GM18909 (cell line): ENCODE measurements around the gene COL25A1.

Experiments
- ATAC-seq: cut with Tn5 transposase; IDR thresholded peaks from one replicate; pipeline ENCODE4 v1.9.1; 2021; ENCODE audit warnings: mild to moderate bottlenecking; ENCODE audit not compliant: unreplicated experiment, poor library complexity

Gene COL25A1

DNA sequence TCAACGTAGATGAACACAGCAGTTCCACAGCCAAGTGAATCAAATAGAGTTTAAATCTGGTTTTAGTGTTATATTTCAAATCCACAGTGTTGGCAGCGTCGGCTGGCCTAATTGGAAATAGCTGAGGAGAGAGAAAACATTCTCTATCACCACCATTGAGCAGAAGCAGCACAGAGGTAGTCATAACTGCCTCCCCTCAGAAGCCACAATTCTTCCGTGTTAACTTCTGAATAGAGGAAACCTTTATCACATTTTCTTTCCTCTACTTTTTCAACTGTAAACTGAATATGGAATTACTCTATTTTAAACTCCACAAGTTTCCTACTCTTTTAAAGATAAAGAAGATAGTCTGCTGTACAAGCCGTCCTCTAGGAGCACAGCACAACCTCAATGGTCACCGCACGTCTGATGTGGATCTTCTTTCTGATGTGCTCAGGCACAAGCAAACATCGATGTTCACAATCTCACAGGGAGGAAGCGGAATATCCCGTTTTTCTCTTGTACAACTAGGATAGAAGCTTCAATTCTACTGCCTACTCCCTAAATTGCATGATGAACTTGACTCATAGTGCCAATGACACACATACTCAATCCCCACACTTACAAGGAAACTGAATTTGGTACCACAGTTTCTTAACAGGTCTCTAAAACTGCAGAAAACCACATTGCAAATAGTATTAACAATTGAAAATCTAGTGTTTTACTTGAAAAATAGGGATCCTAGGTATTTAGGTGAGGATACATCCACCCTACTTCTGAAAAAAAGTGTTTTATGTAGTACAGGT lies 321.8 kb downstream of the COL25A1 start:
- no peak for ATAC-seq

GRCh38 chr4:108979759-108980158 lies 322.7 kb downstream of the COL25A1 start:
- ATAC-seq = no peak

GRCh38 chr4:108978066-108978465 lies 324.4 kb downstream of the COL25A1 start:
- ATAC-seq = no peak

DNA sequence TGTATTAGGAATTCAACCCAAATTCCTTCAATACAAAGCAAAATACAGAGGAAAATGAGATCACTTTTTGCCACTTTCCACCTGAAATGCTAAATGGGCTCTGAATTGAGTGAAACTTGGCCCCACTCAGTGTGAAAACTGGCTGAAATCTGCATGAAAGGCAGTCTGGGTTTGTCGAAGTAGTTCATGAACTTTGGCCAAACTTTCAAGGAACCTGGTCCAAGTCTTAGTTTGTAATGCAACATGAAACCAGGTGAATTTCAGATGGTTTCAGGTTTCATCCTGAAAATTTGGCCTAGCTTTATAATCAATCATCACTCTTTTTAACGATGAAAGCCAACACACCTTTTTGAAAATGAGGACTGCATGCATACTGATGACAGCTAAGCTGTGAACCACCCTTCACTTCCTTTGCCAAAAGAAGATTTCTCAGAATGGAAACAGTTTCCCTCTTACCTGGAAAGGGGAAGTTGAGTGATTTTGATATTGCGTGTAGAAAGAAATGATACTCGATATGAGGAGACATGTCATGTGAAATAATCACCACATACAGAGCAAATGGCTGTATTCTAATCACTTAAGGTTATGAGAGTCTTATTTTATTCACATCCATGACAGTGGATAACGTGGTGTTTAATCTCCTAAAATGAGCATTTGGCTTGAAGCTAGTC lies 329.7 kb downstream of the COL25A1 start:
- peak; percentile 74 for ATAC-seq

- no peak for ATAC-seq
Observed at GRCh38 chr4:108971473-108971872, 331.0 kb downstream of the COL25A1 start.

- no peak for ATAC-seq
Observed at GRCh38 chr4:108965472-108966076, 336.9 kb downstream of the COL25A1 start.

DNA sequence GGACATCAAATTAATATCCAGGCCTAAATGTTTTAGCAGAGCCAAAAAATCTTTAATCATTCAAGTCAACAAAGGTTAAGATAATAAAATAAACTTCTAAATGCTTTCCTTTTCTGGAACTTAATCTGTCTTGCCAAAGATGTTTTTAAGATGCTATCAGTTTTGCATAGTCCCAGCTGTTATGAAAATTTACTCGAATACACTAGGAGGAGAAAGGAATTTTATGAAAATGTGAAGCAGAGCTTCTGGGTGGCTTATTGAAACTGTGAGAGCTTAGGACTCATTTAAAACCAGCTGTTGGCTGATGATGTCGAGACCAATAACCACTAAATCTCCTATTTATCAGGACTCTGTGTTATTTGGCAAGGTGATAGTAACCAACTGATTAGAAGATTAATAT lies 337.4 kb downstream of the COL25A1 start:
- no peak for ATAC-seq

DNA sequence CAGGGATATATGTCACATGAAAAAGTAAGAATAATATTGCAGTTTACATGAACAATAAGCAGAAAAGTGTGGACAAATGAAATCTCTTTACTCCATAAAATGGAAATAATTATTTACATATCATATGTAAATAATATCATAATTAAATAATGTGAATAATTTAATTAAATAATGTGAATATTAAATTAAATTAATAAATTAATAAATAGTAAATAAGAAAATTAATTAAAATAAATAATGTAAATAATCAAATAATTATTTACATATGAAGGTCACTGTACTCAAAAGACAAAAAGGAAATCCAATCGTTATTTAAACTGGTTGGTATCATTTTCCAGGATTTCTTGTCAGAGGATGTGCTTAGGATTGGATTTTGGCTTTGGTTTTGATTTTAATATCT lies 338.5 kb downstream of the COL25A1 start:
- ATAC-seq = no peak

DNA sequence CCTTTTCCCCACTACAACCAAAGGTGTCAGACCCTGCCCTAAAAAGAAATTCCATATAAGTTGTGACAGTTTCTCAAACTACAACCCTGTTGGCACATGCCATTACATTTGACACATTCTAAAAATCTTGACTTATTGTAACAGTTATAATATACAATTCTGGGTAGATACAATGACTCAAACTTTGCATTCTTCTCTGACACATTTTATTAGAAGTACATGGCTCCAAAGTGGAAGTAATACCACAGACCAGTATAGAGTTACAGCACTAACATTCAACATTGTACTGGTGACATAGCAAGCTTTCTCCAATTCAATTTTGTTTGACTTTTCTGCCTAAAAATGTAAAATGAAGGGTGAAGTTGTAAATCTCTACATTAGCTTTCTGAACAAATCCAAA lies 343.0 kb downstream of the COL25A1 start:
- no peak for ATAC-seq

GRCh38 chr4:108954880-108955279 lies 347.6 kb downstream of the COL25A1 start:
- no peak for ATAC-seq

GRCh38 chr4:108953941-108954340 lies 348.5 kb downstream of the COL25A1 start:
- no peak for ATAC-seq

DNA sequence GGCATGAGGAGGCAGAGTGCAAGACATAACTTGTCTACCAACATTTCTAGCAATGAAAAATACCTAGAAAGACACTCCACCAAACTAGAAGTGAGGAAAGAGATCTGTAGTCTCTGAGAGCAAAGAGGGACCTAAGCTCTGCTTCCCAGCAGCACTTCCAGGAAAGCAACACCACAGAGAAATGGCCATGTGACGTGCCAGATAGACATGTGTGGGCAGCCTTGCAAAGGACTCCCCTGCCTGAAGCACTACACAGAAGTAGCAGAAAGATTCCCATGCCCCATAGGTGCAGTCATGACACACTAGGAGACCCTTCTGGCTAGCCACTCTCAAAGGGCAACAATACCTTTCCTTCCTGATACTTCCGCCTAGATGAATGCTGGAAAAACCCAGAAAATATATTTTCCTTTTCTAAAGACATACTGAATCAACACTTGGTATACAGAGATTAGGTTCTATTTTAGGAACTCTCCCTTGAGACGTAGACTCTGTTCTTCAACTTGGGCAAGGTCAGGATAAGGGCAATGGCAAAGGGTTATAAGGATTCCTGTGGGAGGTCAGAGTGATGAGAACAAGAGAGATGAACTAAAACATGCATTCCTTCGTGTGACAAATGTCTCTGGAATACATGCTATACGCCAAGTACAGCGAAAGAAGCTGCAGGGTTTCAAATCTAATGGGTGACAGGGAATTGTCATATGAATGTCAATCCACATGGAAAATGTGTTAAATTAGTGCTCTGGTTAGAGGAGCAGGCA lies 352.1 kb downstream of the COL25A1 start:
- ATAC-seq = no peak

GRCh38 chr4:108947526-108947925 lies 354.9 kb downstream of the COL25A1 start:
- ATAC-seq = no peak

DNA sequence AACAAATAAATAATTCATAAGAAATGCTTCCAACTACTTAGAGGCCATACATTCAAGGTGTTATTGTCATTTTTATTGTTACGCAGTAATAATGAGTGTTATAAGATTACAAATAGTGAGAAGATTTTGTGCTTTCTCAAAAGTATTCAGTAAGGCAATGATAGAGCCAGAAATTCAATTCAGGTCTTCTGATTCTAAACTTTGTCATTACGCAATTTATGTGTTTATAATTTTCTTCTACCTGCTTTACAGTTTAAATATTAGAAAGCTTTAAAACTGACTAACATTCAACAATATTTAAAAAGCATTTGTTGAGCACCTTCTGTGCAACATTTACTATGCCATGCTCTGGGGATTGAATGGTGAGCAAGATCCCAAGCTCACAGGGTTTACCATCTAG lies 356.2 kb downstream of the COL25A1 start:
- no peak for ATAC-seq

DNA sequence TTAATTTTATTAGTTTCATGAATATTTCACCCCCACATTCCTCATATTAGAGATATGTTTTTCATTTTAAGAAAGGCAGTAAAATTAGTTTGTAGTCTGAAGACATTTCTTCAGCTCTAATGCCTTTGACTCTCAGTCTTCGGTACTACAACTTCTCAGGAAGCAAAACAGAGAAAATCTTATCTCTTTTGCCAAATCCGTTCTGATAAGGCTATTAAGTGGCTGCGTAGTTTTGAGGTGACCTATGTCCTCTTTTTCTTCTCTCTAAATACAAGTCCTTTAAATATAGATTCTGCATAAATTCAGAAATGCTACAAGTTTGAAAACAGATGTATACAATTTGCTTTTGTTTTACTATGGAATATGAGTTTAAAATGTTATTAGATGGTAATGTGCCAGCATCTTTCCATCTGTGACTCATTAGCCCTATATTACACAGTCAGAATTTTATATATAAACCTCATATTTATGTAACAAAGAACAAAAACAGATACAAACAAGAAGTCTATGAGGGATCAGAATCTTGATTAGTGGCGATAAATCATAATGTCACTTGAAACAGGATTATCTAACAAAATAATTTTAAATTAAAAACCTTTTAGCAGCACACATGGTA lies 358.4 kb downstream of the COL25A1 start:
- no peak for ATAC-seq

GRCh38 chr4:108943371-108943770 lies 359.1 kb downstream of the COL25A1 start:
- no peak for ATAC-seq

- ATAC-seq = no peak
Observed at GRCh38 chr4:108941904-108942430, 360.5 kb downstream of the COL25A1 start.

DNA sequence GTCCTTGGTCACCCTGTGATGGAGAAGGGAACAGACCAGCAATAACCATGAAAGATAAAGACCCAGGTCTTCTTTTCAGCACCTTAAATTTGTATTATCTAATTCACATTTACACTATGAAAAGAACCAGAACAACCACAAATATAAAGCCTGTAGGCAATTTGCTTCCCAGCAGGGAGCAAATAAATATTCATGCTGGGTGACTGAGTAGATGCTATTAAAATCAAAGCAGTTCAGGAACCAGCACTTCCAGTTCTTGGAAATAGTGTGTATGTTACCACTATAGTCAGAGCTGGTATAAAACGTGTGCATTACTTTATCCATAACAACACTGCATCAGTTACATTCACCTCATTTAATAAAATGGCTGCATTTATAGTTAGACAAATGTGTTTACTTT lies 361.8 kb downstream of the COL25A1 start:
- no peak for ATAC-seq

DNA sequence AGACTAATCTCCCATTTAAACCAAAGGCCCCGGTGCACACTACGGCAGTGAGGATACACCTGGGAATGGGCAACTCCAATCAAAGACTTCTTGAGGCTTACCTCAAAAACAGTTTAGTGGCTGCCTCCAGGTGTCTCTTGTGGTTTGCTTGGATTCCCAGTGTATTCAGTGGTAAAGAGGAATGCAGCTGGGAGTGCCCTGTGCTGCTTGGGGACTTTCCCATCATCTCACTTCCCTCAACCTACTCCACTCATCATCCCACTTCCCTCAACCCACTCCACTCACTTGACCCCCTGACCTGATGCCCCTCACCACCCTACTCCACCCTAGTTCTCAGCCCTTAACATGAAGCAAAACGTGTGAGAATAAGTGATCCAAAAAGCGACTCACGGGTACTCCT lies 362.3 kb downstream of the COL25A1 start:
- ATAC-seq = no peak

- ATAC-seq = no peak
Observed at GRCh38 chr4:108937066-108937465, 365.4 kb downstream of the COL25A1 start.
